ENCODE measurements around the gene HP.
"Not testable (repeated sequence)": the region's sequence is repeated elsewhere in the genome, so short reads cannot be mapped to it uniquely, and the experiment has no call there.

The HP gene, protein sequence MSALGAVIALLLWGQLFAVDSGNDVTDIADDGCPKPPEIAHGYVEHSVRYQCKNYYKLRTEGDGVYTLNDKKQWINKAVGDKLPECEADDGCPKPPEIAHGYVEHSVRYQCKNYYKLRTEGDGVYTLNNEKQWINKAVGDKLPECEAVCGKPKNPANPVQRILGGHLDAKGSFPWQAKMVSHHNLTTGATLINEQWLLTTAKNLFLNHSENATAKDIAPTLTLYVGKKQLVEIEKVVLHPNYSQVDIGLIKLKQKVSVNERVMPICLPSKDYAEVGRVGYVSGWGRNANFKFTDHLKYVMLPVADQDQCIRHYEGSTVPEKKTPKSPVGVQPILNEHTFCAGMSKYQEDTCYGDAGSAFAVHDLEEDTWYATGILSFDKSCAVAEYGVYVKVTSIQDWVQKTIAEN

DNA sequence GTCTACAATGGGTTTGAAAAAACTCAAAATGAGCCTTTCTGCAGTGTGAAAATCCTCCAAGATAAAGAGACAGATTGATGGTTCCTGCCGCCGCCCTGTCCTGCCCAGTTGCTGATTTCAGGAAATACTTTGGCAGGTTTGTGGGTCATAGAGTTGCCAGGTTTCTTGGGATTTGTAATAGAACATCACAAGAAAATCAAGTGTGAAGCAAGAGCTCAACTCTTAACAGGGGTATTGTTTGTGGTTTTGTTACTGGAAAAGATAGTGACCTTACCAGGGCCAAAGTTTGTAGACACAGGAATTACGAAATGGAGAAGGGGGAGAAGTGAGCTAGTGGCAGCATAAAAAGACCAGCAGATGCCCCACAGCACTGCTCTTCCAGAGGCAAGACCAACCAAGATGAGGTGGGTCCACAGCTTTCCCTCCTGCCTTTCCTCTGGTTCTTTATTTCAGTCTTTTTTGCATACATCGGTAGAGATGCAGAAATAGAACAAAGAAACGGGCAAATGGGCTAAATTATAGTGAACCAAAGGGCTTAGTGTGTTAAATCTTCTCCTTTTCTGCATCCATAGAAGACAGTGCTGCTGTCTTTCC, at the start of gene HP:
Gene HP (plus strand): TSS at position 252 of the 594 bp plus-strand sequence. CDS start 148 bp downstream, at position 400.
- not testable (repeated sequence) for DNase-seq (ENCODE audit: low read depth in 2 of 2)

DNA sequence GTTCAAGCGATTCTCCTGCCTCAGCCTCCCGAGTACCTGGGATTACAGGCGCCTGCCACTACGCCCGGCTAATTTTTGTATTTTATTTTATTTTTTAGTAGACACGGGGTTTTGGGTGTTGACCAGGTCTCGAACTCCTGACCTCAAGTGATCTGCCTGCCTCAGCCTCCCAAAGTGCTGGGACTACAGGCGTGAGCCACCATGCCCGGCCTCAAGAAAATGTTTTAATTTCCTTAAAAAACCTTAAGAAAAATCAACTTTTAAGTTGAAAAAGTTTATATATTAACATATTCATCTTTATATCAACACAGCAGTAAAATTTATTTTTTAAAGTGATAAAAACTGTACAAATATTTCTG, 46.3 kb upstream of the HP start:
- DNase-seq (ENCODE audit: low read depth in 2 of 2): not testable (repeated sequence)

DNA sequence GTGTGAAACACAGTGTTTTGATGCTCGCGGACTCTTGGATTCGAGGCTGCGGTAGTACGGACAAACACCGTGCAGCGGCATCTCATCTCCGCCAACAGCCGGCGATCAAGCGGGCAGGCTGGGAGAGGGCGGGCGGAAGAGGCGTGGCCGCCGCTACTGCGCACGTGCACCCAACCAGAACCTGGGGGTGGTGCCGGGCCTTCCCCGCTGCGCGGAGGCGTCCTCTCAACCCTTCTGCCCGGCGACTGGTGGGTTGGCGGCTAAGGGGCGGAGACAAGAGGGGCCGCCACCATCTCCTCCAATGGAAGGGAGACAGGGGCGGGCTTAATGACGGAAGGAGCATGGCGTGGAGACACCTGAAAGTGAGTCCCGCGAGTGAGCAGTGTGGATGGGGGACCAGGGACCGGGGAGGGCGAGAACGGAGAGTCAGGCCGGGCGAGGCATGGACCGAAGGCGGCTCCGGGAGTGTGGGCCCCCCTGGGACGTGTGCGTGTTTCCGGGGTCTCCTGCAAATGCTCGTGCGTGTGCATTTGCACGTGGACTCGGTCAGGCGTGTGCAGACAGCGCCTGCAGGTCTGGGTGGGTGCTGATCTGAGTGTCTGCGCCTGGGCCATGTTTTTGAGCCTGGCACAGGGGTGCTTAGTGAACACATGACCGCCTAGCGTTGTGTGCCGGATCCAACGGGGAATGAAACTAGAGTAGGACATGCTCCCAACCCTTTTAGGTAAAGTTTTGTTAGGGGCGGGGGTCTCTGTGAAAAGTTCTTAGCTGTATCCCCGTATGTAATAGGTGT, 45.7 kb upstream of the HP start, which contains the start of gene DHODH:
Gene DHODH (plus strand): TSS at position 321 of the 793 bp plus-strand sequence. CDS start 21 bp downstream, at position 342.
- peak; percentile 94 to 96 for DNase-seq (ENCODE audit: low read depth in 2 of 2)

DNA sequence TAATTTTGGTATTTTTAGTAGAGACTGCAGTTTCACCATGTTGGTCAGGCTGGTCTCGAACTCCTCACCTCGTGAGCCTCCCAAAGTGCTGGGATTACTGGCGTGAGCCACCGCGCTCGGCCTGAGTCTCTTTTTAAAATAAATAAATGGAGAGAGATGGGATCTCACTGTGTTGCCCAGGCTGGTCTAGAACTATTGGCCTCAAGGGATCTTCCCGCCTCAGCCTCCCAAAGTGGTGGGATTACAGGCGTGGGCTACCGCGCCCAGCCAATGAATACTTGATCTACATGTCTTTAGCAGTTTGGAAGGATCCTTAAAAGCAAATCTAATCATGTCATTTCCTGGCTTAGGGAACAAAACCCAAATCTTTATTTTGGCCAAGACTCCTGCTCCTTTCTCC, 44.5 kb upstream of the HP start:
- no peak for DNase-seq (ENCODE audit: low read depth in 2 of 2)

DNA sequence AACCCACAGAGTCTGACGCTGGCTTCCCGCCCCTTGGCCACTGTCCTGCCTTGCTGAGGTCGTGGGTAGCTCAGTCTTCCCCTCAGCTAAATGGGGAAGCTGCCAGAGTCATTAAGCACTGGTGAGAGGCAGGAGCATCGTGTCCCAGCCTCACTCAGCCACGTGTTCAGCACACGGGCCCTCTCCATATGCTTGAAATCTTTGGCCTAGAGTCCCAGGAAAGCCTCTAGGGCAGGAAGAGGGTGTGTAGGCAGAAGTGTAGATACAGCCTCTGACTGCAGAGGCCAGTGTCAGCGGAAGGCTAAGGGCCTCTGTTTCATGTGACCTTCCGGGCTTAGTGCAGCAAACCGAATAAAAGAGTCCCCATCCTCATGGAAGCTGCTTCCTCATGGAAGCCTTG, 41.7 kb upstream of the HP start:
- no peak for DNase-seq (ENCODE audit: low read depth in 2 of 2)

DNA sequence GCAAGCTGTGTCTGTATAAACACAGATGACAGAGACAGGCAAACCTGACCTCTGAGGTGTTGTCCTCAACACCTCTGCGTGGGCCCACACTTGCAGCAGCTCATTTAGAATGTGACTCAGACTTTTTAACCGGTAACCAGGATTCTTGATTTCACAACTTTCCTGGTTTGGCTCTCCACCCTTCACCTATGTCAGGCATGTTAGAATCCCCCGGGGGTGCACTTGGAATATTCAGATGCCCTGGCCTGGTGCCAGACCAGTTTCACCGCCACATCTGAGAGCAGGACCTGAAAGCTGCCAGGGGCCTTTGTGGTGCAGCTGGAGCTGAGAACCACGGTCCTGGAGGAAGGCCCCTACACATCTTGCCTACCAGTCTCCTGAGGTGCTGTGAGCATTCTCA, 40.9 kb upstream of the HP start:
- no peak for DNase-seq (ENCODE audit: low read depth in 2 of 2)

DNA sequence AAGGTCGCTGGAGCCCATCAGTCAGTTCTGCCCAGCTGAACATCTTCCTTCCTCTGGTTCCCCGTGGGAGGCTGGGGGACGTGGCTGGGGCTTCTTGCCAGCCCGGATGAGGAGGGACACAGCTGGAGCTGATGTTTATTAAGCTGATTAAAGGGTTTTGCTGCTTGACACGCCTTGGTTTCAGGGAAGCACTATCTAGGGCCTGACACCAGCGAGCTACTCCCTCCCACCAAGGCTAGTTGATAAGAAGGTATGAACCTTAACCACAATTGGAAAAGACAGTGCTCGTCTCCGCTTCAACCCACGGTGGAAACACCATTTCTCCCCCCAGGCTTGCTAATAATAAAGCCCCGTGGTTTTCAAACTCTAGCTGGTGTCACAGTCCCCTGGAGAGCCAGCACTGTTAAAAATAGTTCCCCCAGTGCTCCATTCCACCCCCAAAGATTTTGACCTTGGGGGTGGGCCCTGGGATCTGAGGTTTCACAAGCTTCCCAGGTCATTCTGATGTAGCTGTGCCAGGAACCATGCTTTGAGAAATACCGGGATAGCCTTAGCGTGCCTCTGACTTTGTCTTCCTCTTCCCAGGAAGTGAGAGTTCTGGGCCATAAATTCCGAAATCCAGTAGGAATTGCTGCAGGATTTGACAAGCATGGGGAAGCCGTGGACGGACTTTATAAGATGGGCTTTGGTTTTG, 40.3 kb upstream of the HP start:
- no peak for DNase-seq (ENCODE audit: low read depth in 2 of 2)

DNA sequence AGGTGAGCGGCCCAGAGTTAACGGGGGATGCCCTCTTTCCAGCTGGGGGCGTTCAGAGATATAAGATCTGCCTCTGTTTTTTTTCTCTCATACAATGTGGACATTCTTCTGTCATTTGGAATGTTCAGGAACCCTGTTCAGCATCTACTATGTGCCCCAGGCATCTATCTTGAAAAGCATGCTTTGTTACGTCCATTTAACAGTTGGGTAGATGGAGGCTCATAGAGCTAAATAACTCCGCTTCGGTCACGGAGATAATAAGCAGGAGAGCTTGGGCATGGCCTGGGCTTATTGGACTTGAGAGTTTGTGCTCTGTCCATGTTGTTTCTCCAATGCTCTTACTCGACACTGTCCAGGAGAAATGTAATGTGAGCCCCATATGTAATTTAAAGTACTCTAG, 39.6 kb upstream of the HP start:
- no peak for DNase-seq (ENCODE audit: low read depth in 2 of 2)

DNA sequence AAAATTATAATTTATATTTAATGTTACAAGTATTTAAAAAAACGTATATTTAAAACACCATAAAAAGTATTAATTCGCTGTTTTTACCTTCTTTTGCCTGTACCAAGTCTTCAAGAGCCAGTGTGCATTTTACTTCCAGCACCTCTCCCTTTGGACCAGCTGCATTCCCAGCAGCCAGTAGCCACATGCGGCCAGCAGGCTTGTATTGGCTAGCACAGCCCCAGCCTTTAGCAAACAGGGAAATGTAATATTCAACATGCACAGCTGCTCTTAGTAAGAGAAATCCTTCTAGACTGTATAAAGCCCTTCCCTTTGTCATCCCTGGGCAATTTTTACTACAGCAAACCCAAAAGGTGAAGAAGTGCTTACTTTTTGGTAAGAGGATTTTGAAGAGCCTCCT, 39.2 kb upstream of the HP start:
- DNase-seq (ENCODE audit: low read depth in 2 of 2): no peak

DNA sequence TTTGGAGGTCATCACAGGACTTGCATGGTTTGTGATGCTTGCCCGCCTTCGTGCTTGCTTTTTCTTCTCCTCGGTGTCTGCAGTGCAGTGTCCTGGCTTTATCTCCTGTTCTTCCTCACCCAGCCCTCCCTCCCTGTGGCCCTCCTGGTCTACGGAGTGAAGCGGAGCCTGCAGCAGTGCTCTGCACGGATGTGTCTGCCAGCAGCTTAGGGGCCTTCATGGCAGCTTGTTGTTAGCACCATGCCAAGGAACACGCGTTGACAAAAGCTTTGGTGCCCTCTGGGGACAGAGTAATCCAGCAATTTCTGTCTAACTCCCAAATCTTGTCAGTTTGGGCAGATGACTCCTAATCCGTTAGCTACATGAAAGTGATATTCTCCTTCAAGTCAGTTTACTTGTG, 35.8 kb upstream of the HP start:
- no peak for DNase-seq (ENCODE audit: low read depth in 2 of 2)

DNA sequence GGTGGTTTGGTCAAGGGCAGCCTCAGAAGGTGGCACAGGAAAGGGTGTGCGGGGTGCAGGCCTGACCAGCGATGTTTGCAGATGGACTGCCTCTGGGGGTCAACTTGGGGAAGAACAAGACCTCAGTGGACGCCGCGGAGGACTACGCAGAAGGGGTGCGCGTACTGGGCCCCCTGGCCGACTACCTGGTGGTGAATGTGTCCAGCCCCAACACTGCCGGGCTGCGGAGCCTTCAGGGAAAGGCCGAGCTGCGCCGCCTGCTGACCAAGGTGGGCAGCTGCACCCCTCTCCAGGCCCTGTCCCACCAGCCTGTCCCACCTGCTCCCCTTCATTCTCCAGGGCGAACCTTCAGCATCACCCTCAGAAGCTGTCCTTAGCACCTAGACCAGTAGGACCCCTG, 33.3 kb upstream of the HP start:
- no peak for DNase-seq (ENCODE audit: low read depth in 2 of 2)

DNA sequence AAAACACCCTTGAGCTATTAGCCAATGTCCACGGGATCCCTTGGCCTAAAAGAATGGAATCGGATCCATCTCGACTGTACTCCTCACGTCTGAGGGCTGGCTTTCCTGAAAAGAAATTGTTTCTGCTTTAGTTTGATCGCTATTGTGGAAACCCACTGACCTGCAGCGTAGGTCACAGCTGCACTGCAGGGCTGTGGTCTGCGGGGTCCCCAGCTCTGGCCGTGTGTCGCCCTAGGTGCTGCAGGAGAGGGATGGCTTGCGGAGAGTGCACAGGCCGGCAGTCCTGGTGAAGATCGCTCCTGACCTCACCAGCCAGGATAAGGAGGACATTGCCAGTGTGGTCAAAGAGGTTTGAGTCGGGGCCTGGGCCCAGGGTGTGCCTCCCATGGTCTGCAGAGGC, 32.2 kb upstream of the HP start:
- no peak for DNase-seq (ENCODE audit: low read depth in 2 of 2)

DNA sequence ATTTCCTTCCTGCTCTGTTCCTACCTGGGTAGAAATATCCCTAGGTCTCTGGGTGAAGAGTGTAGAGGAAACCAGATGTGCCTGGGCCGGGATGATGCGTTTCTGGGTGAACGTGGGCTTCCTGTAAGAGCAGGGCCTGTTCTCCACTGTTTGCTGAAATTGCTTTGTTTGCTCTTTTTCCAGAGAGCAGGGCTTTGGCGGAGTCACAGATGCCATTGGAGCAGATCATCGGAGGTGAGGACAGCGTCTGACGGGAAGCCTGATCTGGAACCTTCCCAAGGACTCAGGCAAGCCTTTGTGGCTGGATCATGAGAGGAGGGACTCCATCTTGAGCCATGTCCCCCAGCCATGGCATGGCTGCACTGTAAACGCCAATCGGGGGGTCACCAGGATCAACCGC, 30.3 kb upstream of the HP start:
- no peak for DNase-seq (ENCODE audit: low read depth in 2 of 2)

DNA sequence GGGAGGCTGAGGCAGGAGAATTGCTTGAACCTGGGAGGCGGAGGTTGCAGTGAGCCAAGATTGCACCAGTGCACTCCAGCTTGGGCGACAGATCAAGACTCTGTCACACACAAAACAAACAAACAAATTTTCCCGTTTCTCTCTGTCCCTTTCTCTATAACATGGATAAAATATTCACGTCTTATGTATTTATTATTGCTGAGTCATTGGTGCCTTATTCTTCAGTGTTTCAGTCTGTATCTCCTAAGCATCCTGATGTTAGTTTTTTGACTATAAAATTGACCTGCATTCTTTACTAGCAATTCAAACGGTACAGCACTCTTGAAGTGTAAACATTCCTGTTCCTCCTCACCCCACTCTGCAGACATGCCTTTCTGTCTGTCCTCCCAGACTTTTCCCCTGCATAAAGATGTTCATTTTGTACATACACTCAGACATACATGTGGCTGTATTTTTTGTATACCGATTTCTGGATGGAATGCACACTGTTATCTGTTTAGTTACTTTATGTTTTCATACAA, 29.4 kb upstream of the HP start:
- no peak for DNase-seq (ENCODE audit: low read depth in 2 of 2)

DNA sequence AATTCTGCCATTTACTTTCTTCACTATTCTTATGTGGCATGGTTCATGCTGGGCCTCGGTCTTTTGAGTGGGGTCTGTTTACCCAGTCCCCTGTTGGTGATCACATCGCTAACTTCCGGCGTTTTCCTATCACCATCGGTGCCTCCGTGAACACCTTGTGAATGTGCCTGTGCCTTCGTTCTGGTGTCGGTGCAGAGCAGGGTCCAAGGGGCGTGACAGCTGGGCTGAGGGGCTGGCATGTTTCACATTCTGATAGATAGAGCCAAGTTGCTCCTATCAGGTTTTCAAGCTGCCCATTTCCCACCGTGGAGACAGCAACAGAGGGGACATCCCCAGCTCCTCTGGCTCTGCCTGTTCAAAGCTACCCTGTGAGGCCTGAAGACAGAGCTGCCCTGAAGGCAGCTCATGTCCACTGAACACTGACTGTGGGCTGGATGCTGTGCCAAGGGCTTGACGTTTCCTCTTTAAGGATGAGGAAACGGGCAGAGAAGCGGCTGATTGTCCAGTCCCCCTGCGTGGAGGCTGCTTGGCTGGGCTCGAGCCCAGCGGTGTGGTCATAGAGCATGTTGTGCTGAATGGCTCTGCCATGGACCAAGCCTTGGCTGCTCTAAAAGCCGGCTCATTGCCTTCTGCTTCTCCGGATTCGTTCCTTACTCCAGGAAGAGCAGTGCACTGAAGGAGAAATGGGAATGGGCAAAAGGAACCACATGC, 28.7 kb upstream of the HP start:
- no peak for DNase-seq (ENCODE audit: low read depth in 2 of 2)

DNA sequence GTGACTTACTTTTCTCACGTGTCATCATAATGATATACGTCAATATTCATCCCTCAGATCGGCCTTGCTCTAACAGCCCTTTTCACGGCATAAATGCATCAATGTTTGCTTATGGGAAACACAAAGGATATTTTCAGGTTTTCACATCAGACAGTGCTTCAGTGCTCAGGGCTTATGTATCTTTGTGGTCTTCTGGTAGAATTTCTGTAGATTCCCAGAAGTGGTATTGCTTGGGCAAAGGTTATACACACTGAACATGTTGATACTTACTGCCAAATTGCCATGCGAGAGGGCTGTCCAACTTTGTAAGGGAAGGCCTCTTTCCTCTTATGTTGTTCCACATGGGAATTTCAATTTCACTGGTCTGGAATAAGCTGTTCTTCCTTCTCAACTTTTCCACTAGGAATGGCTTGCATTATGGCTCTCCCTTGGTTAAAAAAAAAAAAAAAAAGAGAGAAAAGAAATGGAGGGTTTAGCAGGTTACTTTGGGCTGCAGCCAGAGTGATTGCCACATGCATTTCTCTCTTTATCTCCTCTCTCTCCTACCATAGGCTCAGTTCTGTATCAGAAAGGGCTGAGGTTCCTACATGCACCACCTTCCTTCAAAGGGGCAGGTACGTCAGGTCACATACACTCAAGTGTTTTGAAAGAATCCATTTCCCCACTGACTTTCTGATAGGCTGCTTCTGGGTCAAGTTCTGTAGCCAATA, 26.5 kb upstream of the HP start:
- DNase-seq (ENCODE audit: low read depth in 2 of 2): no peak

DNA sequence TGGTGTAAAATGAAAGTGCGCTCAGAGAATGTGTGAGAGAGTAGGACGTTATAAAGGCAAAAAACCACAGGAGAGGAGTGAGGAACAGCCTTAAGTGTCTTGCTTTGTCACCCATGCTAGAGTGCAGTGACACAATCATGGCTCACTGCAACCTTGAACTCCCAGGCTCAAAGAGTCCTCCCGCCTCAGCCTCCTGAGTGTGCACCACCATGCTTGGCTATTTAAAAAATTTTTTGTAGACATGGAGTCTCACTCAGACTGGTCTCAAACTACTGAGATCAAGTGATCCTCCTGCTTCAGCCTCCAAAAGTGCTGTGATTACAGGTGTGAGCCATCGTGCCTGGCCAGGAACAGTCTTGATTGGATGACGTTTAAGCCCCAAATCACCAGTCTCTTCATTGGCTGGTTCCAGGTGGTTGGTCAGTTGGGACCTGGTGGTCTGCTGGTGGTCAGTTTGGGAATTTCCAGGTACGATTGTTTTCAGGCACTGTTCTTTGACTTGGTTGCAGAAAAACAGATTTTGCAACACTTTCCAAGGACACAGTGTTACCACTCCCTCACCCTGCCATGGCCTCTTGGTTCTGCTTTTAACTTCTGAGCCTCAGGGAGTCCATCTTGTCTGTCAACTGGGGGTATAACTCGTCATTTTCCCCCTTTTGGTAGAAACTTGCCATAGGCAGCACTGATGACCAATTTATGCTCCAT, 24.6 kb upstream of the HP start:
- no peak for DNase-seq (ENCODE audit: low read depth in 2 of 2)

DNA sequence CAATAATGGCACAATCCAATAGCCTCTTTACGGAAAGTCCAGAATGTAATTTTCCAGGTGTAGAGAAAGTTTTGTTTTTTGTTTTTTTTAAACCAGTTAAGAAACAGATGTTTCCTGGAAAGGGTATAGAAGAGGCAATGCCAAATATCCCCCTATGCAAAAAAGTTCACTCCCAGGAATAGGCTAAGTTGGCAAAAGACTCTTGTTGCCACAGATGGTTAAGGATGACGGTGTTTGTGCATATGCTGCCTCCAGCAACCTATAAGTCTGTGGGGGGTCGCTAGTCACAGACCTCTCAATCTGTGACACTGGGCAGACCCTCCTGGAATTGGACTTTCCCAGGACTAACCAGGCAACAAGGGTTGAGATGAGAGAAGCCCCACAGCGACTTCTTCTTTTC, 20.9 kb upstream of the HP start:
- no peak for DNase-seq (ENCODE audit: low read depth in 2 of 2)

DNA sequence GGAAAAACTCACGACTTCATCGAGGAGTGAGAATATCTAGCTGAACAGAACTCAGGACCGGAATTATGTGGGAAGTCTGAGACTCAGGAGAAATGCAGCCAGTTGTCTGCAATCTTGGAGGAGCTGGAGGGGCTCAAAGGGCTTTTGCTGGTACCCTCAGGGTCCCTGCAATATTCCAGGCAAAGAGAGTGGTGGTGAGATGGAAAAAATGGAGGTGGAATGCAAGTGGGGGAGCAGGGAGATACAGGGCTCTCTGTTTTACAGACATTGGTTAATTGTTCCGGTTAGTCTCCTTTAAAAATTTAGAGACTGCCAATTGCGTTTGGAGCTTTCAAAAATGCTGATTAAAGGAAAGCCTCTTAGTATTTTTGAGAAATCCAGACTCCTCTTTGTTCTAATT, 18.2 kb upstream of the HP start:
- DNase-seq (ENCODE audit: low read depth in 2 of 2): no peak

DNA sequence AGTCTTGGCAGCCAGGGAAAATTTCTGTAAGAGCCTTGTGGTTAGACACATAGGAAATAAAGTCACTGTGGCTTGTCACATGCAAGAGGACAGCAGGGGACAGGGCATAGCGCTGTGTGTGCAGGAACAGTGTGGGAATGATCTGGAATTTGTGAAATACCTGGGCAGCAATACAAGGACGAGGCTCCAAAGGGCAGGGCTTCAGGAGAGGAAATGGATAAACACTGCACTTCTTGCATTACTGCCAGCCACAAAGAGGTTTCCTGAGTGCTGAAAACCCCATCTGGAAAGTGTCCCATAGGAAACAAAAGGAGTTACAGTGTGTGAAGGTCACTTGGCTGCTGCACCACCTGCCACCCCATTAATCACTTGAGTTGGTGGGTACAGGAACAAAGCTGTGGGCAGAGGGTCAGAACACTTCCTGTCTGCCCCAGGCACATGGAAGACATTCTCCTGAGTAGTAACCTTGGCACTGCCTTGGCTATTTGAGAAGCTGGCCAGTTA, 12.1 kb upstream of the HP start:
- DNase-seq (ENCODE audit: low read depth in 2 of 2): no peak

Measured in stimulated activated CD4-positive, alpha-beta T cell treated with anti-CD3 and anti-CD28 coated beads, Interleukin-1b, Interleukin-23, amount 100 ng/mL, for 4 hours (primary cell).